HG02610 (cell line): ENCODE measurements around the gene AIG1.

Source experiments
- ATAC-seq: cut with Tn5 transposase; IDR thresholded peaks from one replicate; pipeline ENCODE4 v1.9.1; 2021; ENCODE audit warnings: mild to moderate bottlenecking, moderate library complexity; ENCODE audit not compliant: unreplicated experiment

AIG1 gene

DNA sequence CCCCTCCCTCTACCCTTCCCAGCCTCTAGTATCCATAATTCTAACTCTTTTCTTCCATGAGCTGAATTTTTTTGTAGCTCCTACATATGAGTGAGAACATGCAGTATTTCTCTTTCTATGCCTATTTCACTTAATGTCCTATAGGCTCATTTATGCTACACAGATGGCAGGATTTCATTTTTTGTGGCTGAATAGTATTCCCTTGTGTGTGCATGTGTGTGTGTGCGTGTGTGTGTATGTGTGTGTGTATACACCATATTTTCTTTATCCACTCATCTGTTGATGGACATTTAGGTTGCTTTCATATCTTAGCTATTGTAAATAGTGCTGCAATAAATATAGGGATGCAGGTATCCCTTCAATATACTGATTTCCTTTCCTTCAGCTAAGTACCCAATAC, 288.8 kb downstream of the AIG1 start:
- ATAC-seq: no peak

DNA sequence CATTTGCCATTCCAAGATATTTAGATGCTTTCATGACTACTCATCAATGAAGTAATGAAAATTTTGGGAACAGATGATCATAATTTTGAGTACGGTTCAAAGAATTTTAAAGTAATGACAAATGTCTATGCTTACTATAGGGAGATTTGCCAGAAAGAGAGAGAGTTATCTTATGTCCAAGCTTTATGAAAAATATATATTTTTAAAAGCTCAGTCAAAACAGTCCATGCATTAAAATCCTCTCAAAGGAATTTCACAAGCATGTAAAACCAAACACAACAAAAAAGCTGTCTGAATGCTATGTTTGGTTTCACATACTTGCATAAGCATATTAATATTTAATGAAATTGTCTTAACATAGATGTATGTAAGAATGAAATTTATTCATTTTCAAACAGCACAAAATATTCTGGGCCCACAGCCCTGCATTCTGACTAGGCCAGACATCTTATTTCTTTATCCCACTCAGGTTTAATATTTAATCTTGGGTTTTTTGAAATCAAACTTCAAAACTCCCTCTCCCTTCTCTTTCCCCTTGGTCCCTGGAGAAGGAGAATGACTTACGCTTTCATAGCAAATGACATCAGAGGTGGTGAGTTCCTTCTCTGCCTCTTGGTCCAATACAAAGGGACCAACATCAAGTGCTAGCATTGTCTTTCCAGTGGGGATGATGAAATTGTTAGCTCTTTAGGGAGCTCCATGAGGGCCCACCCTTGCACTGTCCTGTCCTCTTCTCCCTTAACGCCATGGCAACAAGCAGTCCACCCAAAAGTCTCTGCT, 295.6 kb downstream of the AIG1 start:
- no peak for ATAC-seq

DNA sequence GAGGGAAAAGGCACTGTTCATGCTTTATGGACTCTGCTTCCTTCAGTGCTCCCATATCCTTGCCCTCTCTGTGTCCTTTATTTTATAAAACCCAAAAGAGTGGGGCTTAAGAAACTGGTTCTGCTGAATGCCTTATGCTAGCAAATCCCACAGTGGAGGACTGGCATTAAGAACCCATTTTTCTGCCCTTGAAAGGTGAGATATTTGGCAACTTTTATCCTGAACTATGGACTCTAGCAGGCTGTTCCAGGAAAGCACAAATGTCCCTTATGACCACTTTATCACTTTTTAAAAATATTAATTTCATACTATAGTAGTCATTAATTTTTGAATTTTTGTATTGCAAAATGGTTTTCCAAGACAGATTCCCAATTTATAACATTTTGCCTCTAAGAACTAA, 296.5 kb downstream of the AIG1 start:
- ATAC-seq: no peak

DNA sequence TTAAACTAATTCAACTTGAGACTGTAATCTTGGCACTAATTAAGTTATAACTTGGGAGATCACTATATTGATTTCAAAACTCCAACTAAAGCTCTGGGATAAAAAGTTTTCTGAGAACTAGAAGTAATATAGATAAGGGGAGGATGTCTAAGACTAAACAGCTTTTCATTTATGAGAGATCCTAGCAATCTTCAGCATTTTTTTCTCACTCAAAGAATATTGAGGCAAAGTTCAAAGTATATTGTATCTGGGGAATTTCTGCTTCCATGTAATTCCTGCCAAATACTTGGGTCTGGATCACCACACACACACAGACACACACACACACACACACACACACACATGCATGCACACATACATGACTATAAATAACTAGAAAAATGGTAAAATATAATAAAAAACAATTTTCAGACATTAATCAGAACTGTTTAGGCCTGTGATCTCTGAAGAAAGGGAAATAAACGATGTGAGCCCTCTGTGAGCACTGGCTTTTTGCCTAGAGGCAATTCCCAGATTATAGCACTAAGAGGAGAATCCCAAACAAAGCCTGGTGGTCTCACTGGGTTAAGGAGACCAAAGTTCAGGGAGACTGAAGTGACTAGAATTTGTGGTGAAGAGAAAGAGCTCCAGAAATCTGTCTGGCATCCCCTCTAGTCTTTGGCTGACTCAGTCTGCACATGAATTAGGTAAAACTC, 297.0 kb downstream of the AIG1 start:
- ATAC-seq: no peak

DNA sequence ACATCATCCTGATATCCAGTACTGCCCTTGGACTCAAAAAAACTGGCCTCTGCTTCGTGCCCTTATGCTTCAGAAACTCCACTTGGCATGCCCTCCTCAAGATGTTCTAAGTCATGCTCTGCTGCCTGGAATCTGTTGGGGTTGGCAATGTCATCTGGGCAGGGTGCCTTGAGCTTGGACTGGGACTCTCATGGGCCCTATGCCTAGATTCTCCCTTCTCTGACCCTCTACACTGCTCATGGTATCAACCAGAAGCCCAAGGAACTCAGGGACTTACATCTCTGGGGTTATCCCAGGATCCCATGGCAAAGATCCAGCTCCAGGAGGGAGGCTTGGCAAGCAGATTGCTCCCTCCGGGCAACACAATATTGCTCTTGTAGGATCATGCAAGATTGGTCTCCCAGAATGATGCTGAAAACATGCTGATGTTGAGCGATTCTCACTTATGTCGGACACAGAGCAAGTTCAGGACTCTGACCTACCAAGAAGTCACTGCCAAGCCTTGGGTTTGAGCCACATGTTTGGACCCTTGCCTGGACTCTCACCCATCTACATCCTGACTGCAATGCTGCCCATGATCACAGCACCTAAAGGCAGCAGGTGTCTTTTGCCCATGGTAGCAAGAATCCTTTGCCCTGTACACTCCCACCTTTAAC, 301.0 kb downstream of the AIG1 start:
- no peak for ATAC-seq

DNA sequence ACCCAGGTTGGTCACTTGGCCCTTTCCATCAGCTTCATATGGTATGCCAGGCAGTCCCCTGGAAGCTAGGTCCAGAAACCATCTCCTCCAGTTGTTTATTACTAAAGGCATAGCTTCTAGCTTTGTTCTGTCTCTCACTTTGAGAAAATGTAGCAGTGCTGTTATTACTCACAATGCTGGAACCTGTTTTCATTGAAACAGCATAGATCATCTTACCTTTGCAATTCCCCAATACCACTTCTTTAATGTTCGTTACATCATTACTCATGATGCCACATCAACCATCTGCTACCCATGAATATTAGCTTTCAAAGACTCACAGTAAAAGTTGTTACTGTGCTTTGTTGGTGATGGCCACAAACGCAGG, 301.5 kb downstream of the AIG1 start:
- ATAC-seq: no peak

DNA sequence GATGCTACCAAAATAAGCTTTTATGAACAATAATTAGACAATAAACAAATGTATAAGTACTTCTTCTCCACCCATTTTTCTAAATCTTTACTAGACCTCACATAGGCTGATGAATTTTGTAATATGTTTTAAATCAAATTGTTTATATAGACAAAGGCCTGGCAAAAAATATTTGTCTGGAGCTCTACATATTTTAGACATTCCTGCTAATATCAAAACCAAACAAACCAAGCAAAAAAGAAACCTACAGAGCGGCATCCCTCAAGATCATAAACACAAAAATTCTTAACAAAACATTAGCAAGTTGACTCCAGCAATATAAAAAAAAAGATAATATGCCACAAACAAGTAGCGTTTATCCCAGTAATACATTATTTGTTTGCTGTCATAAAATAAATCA, 302.6 kb downstream of the AIG1 start:
- ATAC-seq: no peak

DNA sequence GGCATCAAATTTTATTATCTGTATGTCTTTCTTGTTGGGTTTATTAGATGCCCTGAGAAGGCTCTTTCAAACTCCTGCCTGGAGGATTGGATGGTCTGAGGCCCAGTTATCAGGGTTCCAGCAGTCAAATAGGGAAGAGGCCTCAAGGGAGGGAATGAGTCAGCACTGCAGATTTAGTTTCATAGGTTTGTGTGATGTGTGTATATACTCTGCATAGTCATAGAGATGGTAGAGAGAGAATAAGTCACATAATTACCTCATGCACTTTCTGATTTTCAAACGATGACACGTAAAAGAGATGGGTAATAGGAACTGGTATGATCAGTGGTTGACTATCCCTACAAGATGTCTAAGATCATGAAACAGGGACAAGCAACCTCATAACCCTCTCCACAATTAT, 307.7 kb downstream of the AIG1 start:
- ATAC-seq: peak; percentile 100

DNA sequence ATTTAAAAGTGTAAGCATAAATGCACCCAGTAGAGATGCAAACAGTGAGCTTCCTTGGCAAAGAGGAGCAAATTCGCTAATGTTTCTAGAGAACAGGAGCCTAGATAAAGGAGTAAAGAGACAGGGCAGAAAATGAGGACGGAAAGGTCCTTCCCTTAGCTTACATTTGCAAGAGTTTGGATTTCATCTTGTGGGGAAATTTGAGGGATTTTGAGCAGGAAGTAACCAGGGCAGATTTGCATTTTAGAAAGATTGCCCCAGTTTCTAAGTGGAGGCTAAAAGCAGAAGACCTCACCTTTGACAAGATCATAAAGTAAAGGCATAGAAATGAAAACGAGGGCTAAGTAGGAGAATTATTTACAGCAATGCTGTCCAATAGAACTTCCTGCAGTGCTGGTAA, 309.3 kb downstream of the AIG1 start:
- ATAC-seq: no peak

DNA sequence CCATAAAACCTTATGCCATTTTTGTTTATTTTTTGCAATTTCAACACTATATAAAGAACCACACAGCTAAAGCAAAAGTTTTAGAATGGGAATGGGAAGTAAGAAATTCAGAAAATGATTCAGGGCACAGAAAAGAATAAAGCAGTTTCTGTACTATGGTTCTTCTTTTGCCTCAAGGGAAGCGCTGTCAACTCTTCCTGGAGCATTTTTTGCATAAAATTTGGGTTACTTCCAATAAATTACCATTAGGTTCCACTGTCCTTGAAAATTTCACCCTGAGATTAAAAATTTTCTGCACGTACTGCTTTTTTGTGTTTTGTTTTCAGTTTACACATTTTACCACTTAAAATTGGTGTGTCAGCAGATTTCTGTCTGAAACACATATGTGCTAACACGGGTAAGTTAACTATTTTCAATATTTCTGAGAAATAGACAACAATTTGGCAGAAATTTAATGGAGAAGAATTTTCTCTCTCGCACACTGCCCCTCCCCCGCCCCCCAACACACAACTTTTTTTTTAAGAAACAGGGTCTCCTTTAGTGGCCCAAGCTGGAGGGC, 310.2 kb downstream of the AIG1 start:
- no peak for ATAC-seq

DNA sequence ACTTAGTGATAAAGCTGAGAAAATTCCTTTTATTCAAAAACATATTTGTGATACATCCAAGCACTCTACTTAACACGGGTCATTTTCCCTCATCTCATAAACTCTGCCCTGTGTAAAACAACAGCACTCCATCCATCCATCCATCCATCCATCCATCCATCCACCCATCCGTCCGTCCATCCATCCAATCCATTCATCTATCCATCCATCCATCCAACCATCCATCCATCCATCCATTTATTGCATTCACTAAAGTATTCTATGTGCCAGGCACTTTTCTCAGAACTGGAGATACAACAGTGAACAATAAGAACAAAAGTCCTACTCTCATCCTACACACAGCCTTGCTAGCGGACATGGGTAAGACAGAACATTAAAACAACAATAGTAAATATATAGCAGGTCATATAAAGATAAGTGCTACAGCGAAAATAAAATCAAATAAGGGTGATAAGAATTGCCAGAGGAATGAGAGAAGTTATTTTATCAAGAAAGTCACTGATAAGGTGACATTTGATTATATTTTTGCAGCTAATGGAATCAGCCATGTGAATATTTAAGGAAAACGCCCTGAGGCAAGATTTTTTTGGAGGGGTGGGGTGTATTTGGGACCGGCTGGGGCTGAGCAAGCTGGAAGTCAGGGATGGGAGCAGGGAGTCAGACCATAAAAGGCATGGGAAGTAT, 311.7 kb downstream of the AIG1 start:
- ATAC-seq: no peak

DNA sequence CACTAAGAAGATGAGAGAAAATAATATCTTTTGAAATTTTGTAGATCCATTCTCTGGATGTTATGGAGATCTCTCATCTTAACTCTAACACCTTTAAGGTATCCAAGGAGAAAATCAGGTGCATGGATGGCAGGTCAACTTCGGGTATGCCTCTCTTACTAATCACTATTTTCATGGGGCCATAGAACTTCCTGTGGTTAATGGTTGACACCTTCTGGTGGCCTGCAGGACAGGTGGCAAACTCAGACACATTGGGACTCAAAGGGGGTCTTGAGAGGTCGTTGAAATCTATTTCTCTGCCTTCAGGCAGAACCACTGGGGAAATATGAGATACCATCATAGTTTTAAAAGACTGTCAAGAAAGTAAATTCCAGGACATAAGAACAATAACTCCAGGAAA, 313.3 kb downstream of the AIG1 start:
- ATAC-seq: peak; percentile 50

DNA sequence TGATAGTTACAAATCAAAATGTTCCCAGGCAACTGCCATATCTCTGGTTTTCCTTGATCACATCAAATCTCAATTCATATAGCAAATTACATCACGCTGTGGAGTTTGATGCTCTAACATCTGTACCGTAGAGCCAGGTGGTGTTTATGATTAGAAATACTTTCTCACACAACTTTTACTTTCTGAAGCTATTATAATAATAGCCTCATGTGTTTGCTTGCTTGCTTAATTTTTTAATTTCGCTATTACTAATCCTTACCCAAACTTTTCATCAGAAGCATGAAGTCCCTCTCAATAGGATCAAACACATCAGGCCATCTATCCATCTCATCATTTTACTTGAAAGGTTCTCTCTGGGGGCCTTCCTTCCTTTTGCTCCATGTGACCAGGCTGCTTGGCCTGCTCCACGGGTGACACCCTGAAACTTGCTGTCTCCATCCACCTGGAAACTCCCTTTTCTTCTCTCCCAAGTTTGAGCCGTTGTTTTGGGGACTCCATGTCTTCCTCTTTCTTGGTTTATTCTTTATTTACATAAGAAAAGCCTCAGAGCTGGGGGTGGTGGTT, 314.4 kb downstream of the AIG1 start:
- ATAC-seq: no peak

DNA sequence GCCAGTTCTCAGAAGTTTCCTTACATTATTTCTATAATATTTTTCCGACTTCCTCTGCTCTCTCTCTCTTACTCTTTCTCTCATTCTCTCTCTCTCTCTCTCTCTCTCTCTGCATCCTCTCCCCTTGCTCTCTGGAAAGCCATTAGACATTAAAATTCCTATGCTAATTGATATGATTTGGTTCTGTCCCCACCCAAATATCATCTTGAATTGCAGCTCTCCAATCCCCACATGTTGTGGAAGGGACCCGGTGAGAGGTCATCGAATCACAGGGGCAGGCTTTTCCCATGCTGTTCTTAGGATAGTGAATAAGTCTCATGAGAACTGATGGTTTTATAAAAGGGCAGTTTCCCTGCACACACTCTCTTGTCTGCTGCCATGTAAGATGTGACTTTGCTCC, 315.7 kb downstream of the AIG1 start:
- no peak for ATAC-seq

DNA sequence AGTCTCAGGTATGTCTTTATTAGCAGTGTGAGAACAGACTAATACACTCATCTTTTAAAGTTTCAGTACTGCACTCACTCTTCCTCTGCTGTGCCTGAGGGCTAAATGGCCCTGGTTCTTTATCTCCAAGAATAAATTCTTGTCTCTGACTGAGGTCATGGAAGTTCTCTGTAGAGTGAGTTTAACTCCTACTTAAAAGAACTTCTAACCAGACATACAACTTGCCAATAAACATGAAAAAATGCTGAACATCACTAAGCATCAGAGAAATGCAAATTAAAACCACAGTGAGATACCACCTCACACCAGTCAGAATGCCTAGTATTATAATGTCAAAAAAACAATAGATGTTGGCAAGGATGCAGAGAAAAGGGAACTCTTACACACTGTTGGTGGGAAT, 316.2 kb downstream of the AIG1 start:
- no peak for ATAC-seq

DNA sequence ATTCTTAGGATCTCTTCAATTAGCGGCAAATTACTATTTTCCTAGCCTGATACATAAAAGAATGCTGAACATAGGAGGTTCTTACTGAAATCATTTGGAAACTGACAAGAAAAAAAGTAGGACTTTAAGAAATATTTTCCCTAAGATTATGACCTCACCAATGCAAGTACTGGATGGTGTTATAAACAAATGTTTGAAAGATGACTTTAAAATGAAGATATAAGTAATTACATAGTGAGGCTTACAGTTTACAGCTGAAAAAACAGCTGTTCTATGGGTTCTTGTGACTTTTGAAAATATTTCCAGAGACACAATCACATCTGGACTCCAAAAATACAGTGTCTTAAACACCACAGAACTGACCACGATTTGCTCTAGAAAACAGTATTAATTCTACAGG, 324.9 kb downstream of the AIG1 start:
- no peak for ATAC-seq

DNA sequence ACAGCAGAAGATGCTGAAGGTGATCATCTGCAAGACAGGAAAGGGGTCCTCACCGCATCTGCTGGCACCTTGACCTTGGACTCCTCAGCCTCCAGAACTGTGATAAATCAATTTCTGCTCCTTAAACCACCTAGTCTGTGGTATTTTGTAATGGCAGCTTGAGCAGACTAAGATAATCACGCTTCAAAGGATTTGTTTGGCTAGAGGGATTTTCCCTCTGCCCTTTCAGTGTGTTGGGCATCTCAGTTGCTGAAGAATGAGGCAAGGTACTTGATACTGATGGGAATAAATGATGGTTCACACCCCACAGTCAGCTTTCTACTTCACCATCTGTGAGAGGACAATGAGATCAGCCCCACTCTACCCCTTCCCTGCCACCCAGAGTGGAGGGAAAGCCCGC, 329.6 kb downstream of the AIG1 start:
- ATAC-seq: no peak
